Measurements from ENCODE around the gene SERPINA3. TPM values are rescaled to one million over a fixed set of nuclear protein-coding genes. Genes with fewer than 3 reads are reported as not detected.

Gene SERPINA3
- total RNA-seq, 2 donors from 2014 or later = not detected

DNA sequence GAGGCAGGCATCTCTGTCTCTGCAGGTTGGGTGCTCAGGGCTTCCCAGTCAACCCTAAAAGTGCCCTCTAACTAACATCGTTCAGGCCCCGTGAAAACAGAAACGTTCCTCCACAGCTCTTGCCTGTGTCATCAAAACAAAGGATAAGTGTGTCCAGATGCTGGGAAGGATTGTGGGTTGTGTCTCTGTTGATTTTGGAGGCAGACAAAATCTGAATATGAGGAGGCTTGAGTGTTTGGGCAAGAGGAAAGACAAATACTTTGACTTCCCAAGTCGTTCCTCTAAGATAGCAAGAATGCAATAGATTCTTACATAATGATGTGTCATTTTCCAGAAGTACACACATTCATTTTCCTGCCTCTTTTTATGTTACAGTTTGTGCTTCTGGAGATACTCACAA is 52.9 kb downstream of the SERPINA3 start:
- H3K27ac Mint-ChIP-seq = no peak overlapping the region
- ATAC-seq (replicated peaks in 1 of 2) (no peak), DNase-seq (no peak)
- no peaks in the 10 kb centered on the region for H3K36me3 Mint-ChIP-seq (ENCODE audit: insufficient read depth in 2 of 2)
- no peaks in the 10 kb centered on the region for H3K4me1 Mint-ChIP-seq (ENCODE audit: low read depth)
- peaks cover 11% of the 10 kb centered on the region for H3K27me3 Mint-ChIP-seq (ENCODE audit: low read depth)
- no peaks in the 10 kb centered on the region for H3K9me3 Mint-ChIP-seq
- H3K4me3 Mint-ChIP-seq = no peak overlapping the region

GRCh38 chr14:94665544-94665943 is 53.4 kb downstream of the SERPINA3 start:
- Mint-ChIP-seq H3K27ac (no peak overlapping the region), H3K9me3 (no peaks in the 10 kb centered on the region), H3K27me3 (ENCODE audit: low read depth) (peaks cover 11% of the 10 kb centered on the region), H3K4me3 (no peak overlapping the region), H3K36me3 (ENCODE audit: insufficient read depth in 2 of 2) (no peaks in the 10 kb centered on the region), H3K4me1 (ENCODE audit: low read depth) (no peaks in the 10 kb centered on the region)
- DNase-seq = no peak
- ATAC-seq (replicated peaks in 1 of 2) = no peak

DNA sequence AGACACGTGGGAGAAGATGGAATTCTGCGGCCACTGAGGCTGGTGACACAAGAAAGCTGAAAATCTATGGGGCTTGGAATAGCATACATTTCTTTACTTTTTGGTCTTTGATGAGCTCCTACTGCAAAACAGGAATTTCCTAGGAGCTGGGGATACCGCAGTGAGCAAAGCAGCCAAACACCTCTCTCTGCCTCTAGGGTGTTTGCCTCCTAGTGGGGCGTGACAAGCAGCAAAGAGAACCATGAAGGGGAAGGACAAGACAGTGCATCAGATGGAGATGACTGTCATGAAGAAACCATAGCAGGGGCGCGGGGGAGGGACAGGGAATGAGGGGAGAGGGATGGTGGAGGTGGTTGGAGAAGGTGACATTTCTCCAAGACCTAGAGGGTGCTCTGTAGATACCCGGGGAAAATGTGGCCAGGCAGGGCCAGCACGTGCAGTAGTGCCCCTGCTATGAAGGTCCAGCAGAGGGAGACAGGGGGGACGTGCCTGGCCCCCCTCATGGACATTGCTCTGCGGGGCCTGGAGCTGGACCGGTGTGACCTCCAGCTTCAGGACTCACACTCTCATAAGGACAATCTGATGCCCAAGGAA is 58.6 kb downstream of the SERPINA3 start:
- no peak for ATAC-seq (replicated peaks in 1 of 2)
- Mint-ChIP-seq H3K4me3 (no peak overlapping the region), H3K27me3 (ENCODE audit: low read depth) (no peaks in the 10 kb centered on the region), H3K27ac (no peak overlapping the region), H3K9me3 (no peaks in the 10 kb centered on the region), H3K4me1 (ENCODE audit: low read depth) (no peaks in the 10 kb centered on the region), H3K36me3 (ENCODE audit: insufficient read depth in 2 of 2) (no peaks in the 10 kb centered on the region)
- no peak for DNase-seq

- ATAC-seq (replicated peaks in 1 of 2) = no peak
- DNase-seq = no peak
- no peak overlapping the region for H3K4me3 Mint-ChIP-seq
- no peaks in the 10 kb centered on the region for H3K27me3 Mint-ChIP-seq (ENCODE audit: low read depth)
- H3K9me3 Mint-ChIP-seq = no peaks in the 10 kb centered on the region
- no peaks in the 10 kb centered on the region for H3K4me1 Mint-ChIP-seq (ENCODE audit: low read depth)
- H3K36me3 Mint-ChIP-seq (ENCODE audit: insufficient read depth in 2 of 2) = no peaks in the 10 kb centered on the region
- no peak overlapping the region for H3K27ac Mint-ChIP-seq
Measured at GRCh38 chr14:94671870-94672444, 59.8 kb downstream of the SERPINA3 start.

- ATAC-seq (replicated peaks in 1 of 2) = no peak
- peaks cover 5% of the 10 kb centered on the region for H3K27me3 Mint-ChIP-seq (ENCODE audit: low read depth)
- no peaks in the 10 kb centered on the region for H3K36me3 Mint-ChIP-seq (ENCODE audit: insufficient read depth in 2 of 2)
- no peak overlapping the region for H3K4me3 Mint-ChIP-seq
- H3K9me3 Mint-ChIP-seq = no peaks in the 10 kb centered on the region
- H3K27ac Mint-ChIP-seq = no peak overlapping the region
- no peak for DNase-seq
- no peaks in the 10 kb centered on the region for H3K4me1 Mint-ChIP-seq (ENCODE audit: low read depth)
Measured at GRCh38 chr14:94673071-94673470, 60.9 kb downstream of the SERPINA3 start.

Other genes with a start within 250 kb of the SERPINA3 start
- gene SERPINA2, start 245.7 kb upstream of the SERPINA3 start, total RNA-seq = not detected
- 10 to 100 TPM; 20.3 to 68.9 TPM for gene SERPINA1, start 223.8 kb upstream of the SERPINA3 start, total RNA-seq
- gene SERPINA11, start 159.6 kb upstream of the SERPINA3 start, total RNA-seq = not detected
- gene SERPINA9, start 136.2 kb upstream of the SERPINA3 start, total RNA-seq = not detected
- gene SERPINA12, start 102.9 kb upstream of the SERPINA3 start, total RNA-seq = not detected
- not detected for gene SERPINA4, start 50.9 kb upstream of the SERPINA3 start, total RNA-seq
- not detected for gene SERPINA5, start 31.0 kb upstream of the SERPINA3 start, total RNA-seq
- gene GSC, start 157.7 kb downstream of the SERPINA3 start, total RNA-seq = under 1 TPM in 1 of 2 donors, not detected in 1; 0.19 TPM

Measured in activated T-cell treated with anti-CD3 and anti-CD28 coated beads, Interleukin-2, amount 50 U/mL, for 72 hours (primary cell).